K562 (cell line): ENCODE measurements around the gene ADIPOQ. TPM values are rescaled to one million over a fixed set of nuclear protein-coding genes. Genes with fewer than 3 reads are reported as not detected.

Experiments
- C11orf30 ChIP-seq: fragments of 450-650 bp; IDR thresholded peaks from 2 replicates; pipeline ENCODE4 v1.6.1; 2016; ENCODE audit warnings: low read depth, mild to moderate bottlenecking
- FOS ChIP-seq: IDR thresholded peaks from 3 replicates; pipeline ENCODE4 v1.6.1; 2011; ENCODE audit not compliant: insufficient read length; ENCODE audit errors: extremely low read depth
- FOXK2 ChIP-seq, 2 experiments: fragments of 450-650 bp; IDR thresholded peaks in 1 of 2; conservative IDR thresholded peaks in 1 of 2; 2 replicates each; pipeline ENCODE4 v1.6.1; 2016; ENCODE audit warnings: low read depth in 2 of 2, mild to moderate bottlenecking in 1 of 2
- GATAD2B ChIP-seq: fragments of 450-650 bp; IDR thresholded peaks from 2 replicates; pipeline ENCODE4 v1.6.1; 2017; ENCODE audit warnings: mild to moderate bottlenecking, borderline replicate concordance
- MGA ChIP-seq: fragments of 450-650 bp; IDR thresholded peaks from 2 replicates; pipeline ENCODE4 v1.6.1; 2016; ENCODE audit warnings: mild to moderate bottlenecking, moderate library complexity
- SMARCE1 ChIP-seq: fragments of 450-650 bp; IDR thresholded peaks from 2 replicates; pipeline ENCODE4 v1.7.1; 2016; ENCODE audit warnings: mild to moderate bottlenecking
- TAF7 ChIP-seq: fragments of 450-650 bp; IDR thresholded peaks from 2 replicates; pipeline ENCODE4 v1.6.1; 2016; ENCODE audit warnings: missing genetic modification characterization, missing compliant biosample characterization
- ZNF232 ChIP-seq: sonication (generic); formaldehyde crosslinking; IDR thresholded peaks from 2 replicates; pipeline ENCODE4 v1.8.0; 2022; ENCODE audit warnings: mild to moderate bottlenecking, missing genetic modification reagents
- ZNF561 ChIP-seq: fragments of 450-650 bp; formaldehyde crosslinking; conservative IDR thresholded peaks from 2 replicates; pipeline ENCODE4 v1.4.0; 2020; ENCODE audit warnings: mild to moderate bottlenecking, moderate library complexity
- polyA plus RNA-seq, 8 experiments: library from polyadenylated mRNA; depleted of rRNA in 4 of 8; stranded (reverse) in 5 of 8; unstranded in 3 of 8; fragments of >200 nt; fragmentation: Nextera tagmentation in 2 of 8; fragmentation: Illumina TruSeq in 1 of 8; extraction: Ambion mirVana in 2 of 8; extraction: Trizol in 1 of 8; gene quantifications; 2 replicates each; pipeline versions ENCODE4 v1.2.1 to v1.2.3, GENCODE V29; 2011 to 2014; ENCODE audit warnings: inconsistent platforms in 1 of 8, missing spikeins in 1 of 8
- total RNA-seq, 7 experiments: library from RNA; depleted of rRNA in 6 of 7; stranded (reverse); fragments of >200 nt in 6 of 7; fragmentation: Illumina TruSeq in 2 of 7; extraction: Trizol in 2 of 7; gene quantifications; 2 replicates each; pipeline versions ENCODE4 v1.2.1 to v1.2.3, GENCODE V29; 2011 to 2021; ENCODE audit warnings: low replicate concordance in 1 of 7
- TF ChIP-seq, protein P1 (sequence below), 2 experiments: IDR thresholded peaks in 1 of 2; conservative IDR thresholded peaks in 1 of 2; 2 replicates each; pipeline ENCODE4 v1.6.1; 2016; ENCODE audit warnings: low read depth in 2 of 2, mild to moderate bottlenecking in 1 of 2, missing compliant biosample characterization in 1 of 2, missing genetic modification characterization in 1 of 2, moderate library complexity in 1 of 2

ADIPOQ gene
- total and polyA plus RNA-seq, 9 of the 15 experiments (the other 6 are each of a cell fraction or from before 2014, with no cell fraction given) = 0.01 to 0.04 (median 0.03) TPM; not detected in 4

DNA sequence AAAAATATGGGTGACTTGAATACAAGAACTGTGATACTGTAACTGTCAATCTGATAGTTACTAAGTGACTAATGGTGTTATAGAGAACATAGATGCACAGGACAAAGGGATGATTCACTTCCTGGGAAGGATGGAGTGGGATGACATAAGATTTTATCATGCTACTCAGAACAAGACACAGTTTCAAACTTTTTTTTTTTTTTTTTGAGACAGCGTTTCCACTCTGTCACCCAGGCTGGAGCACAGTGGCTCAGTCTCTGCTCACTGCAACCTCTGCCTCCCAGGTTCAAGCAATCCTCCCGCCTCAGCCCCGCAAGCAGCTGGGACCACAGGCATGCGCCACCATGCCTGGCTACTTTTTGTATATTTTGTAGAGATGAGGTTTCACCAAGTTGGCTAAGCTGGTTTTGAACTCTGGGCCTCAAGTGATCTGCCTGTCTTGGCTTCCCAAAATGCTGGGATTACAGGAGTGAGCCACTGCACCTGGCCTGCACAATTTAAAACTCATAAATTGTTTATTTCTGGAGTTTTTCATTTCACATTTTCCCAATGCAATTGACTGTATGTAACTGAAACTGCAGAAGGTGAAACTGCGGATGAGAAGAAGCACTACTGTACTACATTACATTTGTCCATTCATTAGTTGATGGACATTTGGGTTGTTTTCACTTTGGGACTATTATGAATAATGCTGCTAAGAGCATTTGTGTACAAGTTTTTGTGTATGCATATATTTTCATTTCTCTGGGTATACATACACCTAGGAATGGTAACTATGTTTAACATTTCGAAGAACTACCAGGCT, 40.6 kb downstream of the ADIPOQ start (continued):
- TF ChIP-seq FOS (peak; percentile 68), MGA (peak; percentile 50), ZNF232 (CRISPR knock-in tag) (no peak), C11orf30 (peak; percentile 12; the same call in 1 of the 2 replicates), SMARCE1 (peak; percentile 94), GATAD2B (peak; percentile 29; the same call in 1 of the 2 replicates), FOXK2 (conservative IDR thresholded peaks at IDR 0.05 in 1 of 2, IDR thresholded peaks at IDR 0.05 in 1 of 2; ENCODE audit: low read depth in 2 of 2) (0 out of 4 replicates have a peak, but pooled peaks of 1 of the 2 experiments have one; percentile 32), ZNF561 (no peak), TAF7 (tag) (0 out of 2 replicates have a peak, but pooled peaks have one; percentile 29)
- TF ChIP-seq, protein P1, sequence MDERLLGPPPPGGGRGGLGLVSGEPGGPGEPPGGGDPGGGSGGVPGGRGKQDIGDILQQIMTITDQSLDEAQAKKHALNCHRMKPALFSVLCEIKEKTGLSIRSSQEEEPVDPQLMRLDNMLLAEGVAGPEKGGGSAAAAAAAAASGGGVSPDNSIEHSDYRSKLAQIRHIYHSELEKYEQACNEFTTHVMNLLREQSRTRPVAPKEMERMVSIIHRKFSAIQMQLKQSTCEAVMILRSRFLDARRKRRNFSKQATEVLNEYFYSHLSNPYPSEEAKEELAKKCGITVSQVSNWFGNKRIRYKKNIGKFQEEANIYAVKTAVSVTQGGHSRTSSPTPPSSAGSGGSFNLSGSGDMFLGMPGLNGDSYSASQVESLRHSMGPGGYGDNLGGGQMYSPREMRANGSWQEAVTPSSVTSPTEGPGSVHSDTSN (CRISPR knock-in tag; IDR thresholded peaks at IDR 0.05; ENCODE audit: low read depth) = no peak
- TF ChIP-seq, protein P1 (tag; conservative IDR thresholded peaks at IDR 0.05; ENCODE audit: low read depth) = peak; percentile 69
